Nucleus accumbens (tissue), 56 donors: Measurements from ENCODE around the gene DNAJB5.
"Not testable (repeated sequence)": the region's sequence is repeated elsewhere in the genome, so short reads cannot be mapped to it uniquely, and the experiment has no call there.

ENCODE experiments used
- DNase-seq, 56 donors: peaks; one replicate each; lab custom pipeline; 2025; lab: John Stamatoyannopoulos, UW

Gene DNAJB5

GRCh38 chr9:34996905-34997279, 7.3 kb downstream of the DNAJB5 start:
- no peak for DNase-seq

- no peak for DNase-seq
Observed at GRCh38 chr9:34997379-34997781, 7.8 kb downstream of the DNAJB5 start.

GRCh38 chr9:34998266-34998665, 8.7 kb downstream of the DNAJB5 start:
- no peak for DNase-seq

GRCh38 chr9:34999576-34999975, 10.0 kb downstream of the DNAJB5 start:
- DNase-seq, result no peak

GRCh38 chr9:35000535-35001284, 11.2 kb downstream of the DNAJB5 start:
- DNase-seq, result no peak

GRCh38 chr9:35001285-35001677, 11.7 kb downstream of the DNAJB5 start:
- DNase-seq, result no peak

- DNase-seq, result no peak
Observed at GRCh38 chr9:35001803-35002502, 12.4 kb downstream of the DNAJB5 start.

- DNase-seq, result no peak
Observed at GRCh38 chr9:35002623-35003022, 13.1 kb downstream of the DNAJB5 start.

GRCh38 chr9:35004299-35004698, 14.8 kb downstream of the DNAJB5 start:
- not testable (repeated sequence) for DNase-seq

GRCh38 chr9:35010351-35010958, 20.9 kb downstream of the DNAJB5 start:
- no peak for DNase-seq

- DNase-seq, result no peak
Observed at GRCh38 chr9:35014517-35014916, 25.0 kb downstream of the DNAJB5 start.

- not testable (repeated sequence) for DNase-seq
Observed at GRCh38 chr9:35023443-35023842, 33.9 kb downstream of the DNAJB5 start.

- no peak for DNase-seq
Observed at GRCh38 chr9:35026671-35027070, 37.1 kb downstream of the DNAJB5 start.

- no peak for DNase-seq
Observed at GRCh38 chr9:35027374-35027773, 37.8 kb downstream of the DNAJB5 start.

- no peak for DNase-seq
Observed at GRCh38 chr9:35027860-35028259, 38.3 kb downstream of the DNAJB5 start.

- DNase-seq, result no peak
Observed at GRCh38 chr9:35028341-35028740, 38.8 kb downstream of the DNAJB5 start.

GRCh38 chr9:35029241-35029640, 39.7 kb downstream of the DNAJB5 start:
- DNase-seq, result no peak

GRCh38 chr9:35029852-35030251, 40.3 kb downstream of the DNAJB5 start:
- DNase-seq, result no peak

GRCh38 chr9:35033101-35033500, 43.6 kb downstream of the DNAJB5 start:
- peak in 2 of 56 donors; percentile 1 to 8 for DNase-seq

GRCh38 chr9:35035851-35036701, 46.5 kb downstream of the DNAJB5 start:
- no peak for DNase-seq

GRCh38 chr9:35042081-35042604, 52.6 kb downstream of the DNAJB5 start:
- DNase-seq, result no peak
